Stimulated activated CD4-positive, alpha-beta T cell treated with anti-CD3 and anti-CD28 coated beads, Interleukin-12 subunit alpha, Interleukin-12 subunit beta, amount 100 ng/mL, for 48 hours (primary cell): ENCODE measurements around the gene HNRNPA1.
"Not testable (repeated sequence)": the region's sequence is repeated elsewhere in the genome, so short reads cannot be mapped to it uniquely, and the experiment has no call there.

Experiments
- DNase-seq, 3 donors: peaks; one replicate each; pipeline ENCODE4 v3.0.0-alpha.2; 2020; ENCODE audit warnings: low read depth in 2 of 3, low spot score in 1 of 3

The HNRNPA1 gene

DNA sequence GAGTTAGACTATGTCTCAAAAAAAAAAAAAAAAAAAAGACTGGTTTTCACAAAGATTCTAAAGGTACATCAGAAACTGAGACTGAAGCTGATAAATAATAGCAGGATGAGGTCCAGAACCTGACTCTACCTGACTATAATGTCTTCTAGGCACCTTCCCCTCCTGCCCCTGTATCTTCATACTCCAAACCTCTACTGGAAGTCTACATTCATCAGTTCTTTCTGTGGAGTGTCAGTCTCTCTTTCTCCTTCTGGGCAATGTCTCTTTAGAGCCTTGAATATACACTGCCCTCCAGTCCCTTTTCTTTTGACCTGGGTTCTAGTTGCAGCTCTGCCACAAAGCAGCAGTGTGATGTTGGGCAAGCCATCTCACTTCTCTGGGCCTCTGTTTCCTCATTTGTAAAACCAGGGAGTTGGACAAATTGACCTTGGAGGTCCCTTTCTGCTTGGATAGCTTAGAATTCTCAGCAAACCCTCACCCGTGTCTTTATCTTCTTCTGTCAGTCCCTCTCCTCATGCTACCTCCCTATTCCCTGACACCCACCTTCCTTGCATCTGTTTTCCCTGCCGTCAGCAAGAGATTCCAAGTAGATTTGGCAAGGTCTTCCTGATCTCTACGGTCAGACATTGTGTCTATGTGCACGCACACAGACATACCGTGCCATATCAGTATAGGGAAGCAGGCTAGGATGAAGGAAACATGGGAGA, 16.0 kb downstream of the HNRNPA1 start:
- no peak for DNase-seq

DNA sequence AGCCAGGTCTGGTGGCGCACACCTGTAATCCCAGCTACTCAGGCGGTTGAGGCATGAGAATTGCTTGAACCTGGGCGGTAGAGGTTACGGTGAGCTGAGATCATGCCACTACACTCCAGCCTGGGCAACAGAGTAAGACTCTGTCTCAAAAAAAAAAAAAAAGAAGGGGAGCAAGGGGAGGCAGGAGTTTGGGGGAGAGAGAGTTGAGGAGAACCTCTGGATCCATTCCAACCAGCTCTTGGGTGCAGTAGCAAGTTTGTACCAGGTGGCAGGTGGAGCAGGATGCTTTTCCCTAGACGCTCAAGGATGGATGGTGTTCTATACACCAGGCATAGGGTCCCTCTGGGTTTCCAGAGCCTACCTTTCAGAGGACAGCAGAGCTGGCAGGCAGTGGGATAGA, 18.4 kb downstream of the HNRNPA1 start:
- no peak for DNase-seq

DNA sequence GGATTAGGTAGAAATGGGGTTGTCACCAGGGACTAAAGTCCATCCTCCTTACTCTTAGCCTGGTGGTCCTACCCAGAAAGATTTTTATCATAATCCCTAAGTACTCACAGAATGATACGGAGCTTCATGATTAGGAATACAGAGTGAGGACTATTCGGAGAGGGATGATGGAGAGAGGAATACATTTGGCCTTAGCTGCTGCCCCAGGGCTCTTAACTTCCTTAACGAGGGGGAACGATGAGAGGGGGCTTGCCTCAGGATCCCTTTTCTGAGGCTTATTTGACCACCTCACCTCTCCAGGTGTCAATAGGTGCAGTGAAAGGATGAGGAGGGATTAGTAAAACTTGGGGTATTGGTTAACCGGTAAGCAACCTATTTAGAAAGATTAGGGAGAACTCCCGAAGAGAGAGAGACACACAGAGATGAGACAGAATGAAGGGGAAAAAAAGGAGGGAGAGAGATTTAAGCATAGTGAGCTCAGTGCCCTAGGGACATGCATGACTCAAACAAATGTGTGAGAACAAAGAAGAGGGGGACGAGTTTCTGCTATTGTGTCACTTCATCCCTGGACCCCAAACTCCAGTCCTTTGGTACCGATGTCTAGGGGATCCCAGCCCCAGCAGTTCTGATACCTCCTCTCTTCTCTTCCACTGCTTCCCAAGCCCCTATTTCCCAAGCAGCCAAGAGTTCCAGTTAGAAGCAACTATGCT, 19.1 kb downstream of the HNRNPA1 start:
- no peak for DNase-seq

DNA sequence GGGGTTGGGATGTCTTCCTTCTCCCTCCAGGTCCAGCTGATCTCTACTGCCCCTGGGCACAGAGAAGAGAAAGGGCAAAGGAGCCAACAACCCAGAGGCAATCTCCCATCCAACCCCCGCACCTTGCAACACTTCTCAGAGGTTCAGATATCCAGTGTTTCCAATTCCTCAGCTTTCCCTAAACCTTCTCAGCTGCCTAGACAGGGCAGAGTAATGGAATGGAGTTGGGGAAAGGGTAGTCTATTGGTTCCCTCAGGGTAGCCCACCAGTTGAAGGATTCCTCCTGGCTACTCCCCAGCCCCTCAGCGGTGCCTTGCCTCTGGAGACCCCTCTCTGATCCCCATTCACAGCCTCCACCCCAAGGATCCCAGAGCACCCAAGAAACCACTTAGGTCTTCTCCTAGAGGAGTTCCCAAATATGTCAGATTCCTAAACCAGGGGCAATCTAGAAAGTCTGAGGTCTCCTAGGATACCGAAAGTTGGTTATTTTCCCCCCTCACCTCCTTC, 19.8 kb downstream of the HNRNPA1 start:
- DNase-seq: no peak

DNA sequence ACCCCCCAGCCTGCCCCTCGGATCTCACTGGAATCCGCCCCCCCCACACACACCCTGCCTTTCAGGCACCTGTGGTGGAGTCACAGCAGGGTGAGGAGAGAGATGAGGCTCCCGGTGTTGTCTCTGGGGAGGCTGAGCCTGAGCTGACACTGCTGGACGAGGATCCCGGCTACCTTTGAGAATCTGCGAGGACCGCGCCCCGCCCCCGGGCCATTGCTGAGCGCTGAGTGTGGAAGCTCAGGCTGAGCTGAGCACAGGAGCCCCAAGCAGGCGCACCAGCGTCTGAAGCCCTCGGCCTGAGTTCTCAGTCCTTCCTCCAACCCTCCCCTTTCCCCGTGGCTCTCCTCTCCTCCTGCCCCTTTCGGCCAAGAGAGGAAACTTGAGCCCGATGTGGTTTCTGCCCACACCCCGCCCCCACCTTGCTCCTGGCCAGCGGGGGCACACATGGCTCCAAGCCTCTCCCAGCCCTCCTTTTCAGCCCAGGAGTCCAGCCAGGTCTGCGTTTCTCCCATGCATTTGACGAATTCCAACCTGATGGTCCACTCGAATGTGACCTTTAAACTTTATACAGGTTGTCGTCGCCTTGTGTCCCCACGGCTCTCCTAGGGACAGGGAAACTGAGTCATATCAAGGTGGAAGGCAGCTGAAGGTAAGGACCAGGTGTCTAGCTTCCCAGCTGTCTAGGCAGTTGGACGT, 20.4 kb downstream of the HNRNPA1 start, which contains the start of gene NFE2:
Gene NFE2 (minus strand): TSS at position 284 of the 696 bp plus-strand sequence. CDS start 5,767 bp downstream, outside the sequence.
- DNase-seq: no peak

DNA sequence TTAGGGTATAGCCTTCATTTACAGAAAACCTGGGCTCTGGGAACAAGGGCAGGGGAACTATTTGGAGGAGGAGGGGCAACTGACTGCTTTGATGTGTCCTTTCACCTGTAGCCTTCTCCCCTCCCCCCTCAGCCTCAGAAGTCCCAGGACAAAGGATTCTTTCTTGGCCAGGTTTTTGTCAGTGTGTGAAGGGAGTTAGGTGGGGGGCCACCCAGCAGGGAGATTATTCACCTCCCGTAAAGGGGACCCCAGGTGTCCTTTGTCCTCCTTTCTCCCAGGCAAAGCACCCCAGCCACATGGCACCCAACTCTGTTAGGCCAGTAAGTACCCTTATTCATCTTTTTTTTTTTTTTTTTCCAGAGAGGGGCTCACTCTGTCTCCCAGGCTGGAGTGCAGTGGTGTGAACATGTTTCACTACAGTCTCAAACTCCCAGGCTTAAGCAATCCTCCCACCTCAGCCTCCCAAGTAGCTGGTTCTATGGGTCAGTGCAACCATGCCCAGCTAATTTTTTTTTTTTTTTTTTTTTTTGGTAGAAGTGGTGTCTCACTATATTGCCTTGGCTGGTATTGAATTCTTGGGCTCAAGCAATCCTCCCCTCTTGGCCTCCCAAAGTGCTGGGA, 21.0 kb downstream of the HNRNPA1 start:
- no peak for DNase-seq

DNA sequence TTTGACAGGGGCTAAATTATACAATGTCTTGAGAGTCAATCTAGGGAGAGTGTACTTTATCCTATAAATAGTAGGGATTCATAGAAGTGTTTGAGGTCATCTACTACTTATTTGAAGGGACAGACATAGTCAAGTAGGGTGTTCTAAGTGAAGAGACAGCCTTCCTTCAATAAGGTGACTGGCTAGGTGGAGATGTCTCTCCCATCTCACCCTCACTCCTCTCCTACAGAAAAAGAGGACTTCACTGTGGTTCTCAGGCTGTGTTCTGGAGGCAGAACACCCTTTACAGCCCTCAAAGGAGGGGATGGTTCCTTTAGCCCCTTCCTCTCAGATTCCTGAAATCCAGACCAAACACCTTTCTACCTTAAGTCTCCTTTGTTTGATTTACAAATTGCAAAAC, 23.1 kb downstream of the HNRNPA1 start:
- no peak for DNase-seq

DNA sequence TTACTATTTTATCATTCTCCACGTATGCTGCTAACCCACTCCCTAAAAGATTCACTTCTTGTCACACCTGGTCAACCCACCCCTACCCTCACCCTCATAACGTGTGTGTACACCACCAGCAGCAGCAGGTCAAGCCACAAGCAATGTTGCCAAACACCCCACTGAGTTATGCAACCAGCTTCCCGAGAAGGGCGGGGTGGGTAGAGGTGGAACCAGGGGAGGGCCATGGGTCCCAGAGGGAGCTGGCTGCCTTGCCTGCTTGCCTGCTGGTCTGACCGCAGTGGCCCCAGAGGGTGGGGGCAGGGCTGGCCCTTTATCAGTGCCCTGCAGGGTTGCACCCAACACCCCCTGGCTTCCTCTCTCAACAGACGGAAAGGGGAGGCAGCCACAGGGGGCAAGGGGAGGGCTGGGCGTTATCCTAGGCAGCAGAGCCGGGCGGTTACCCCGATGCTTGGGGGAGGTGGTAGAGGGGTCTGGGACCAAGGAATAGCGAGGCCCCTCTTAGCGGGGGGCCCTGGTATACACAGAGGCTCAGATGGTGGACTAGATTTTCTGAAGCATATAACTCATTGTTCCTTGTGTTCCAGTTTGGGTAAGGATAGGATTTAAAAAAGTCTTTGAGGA, 23.8 kb downstream of the HNRNPA1 start:
- no peak for DNase-seq

DNA sequence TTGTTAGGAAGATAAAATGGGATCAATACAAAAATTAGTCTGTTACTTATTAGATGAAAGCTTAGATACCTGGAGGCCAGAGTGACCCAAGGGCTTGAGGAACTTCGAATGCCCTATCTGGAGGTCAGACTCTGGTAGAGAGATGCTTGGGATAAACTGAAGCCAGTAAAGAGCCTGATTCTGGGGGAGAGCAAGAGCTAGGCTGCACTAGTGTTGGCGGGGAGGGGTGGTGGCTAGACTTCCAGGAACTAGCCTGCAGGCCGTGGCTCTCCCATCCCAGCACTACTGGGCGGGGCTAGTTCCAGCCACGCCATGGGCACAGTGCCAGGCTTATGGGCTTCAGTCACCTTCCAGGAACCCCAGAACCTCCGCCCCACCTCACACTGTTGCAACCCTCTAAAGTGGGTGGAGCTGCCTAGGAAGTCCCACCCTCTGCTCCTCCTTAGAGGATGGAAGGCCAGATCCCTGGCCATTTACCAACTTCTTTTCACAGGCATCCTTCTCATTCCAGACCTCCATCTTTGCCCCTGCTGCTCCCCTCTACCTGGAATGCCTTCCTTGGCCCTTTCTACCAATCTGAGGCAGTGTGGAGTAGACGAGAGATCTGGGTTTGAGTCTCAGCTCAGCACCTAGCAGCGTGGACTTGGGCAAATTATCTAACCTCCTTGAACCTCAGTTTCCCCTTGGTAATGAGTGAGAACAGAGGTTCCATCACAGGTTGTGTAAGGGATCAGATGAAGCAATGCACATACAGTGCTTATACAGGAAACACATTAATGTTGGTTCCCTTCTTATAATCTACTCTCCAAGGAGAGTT, 26.6 kb downstream of the HNRNPA1 start:
- DNase-seq: no peak

DNA sequence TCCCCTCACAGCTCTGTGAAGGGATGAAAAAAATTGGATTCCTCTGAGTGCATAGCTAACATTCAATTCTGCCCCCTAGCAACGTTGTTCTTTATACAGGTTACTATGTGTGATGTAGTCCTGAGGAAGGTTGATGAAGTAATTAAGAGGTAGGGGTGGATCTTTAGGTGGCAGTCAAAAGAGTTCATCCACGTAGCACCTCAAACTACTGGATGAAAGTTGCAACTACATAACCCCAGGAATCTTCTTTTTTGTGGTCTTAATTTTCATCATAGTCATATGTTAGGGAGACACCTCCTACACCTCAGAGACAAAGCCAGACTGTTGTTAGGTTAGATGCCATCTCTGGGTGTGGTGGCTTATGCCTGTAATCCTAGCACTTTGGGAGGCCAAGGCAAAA, 30.5 kb downstream of the HNRNPA1 start:
- no peak for DNase-seq

DNA sequence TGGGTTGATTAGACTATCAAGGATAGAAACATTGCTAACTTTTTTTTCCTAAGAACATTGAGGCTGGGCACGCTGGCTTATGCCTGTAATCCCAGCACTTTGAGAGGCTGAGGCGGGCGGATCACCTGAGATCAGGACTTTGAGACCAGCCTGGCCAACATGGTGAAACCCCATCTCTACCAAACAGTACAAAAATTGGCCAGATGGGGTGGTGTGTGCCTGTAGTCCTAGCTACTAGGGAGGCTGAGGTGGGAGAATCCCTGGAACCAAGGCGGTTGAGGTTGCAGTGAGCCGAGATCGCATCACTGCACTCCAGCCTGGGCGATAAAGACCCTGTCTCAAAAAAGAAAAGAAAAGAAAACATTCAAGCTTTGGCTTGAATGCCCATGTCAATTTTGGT, 31.8 kb downstream of the HNRNPA1 start:
- DNase-seq: not testable (repeated sequence)

DNA sequence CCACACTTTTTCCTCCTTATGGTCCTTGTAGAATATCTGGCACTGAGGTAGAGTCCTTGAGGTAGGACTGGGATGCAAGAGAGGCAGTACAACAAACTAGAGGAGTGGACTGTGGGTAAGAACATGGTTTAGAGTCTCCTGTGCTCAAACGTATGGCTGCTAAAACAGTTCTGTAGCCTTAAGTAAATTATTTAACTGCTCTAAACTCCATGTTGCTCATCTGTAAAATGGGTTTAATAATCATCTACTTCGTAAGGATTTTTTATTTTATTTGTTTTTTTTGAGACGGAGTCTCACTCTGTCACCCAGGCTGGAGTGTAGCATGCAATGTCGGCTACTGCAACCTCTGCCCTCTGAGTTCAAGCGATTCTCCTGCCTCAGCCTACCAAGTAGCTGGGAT, 40.8 kb downstream of the HNRNPA1 start:
- DNase-seq: no peak

DNA sequence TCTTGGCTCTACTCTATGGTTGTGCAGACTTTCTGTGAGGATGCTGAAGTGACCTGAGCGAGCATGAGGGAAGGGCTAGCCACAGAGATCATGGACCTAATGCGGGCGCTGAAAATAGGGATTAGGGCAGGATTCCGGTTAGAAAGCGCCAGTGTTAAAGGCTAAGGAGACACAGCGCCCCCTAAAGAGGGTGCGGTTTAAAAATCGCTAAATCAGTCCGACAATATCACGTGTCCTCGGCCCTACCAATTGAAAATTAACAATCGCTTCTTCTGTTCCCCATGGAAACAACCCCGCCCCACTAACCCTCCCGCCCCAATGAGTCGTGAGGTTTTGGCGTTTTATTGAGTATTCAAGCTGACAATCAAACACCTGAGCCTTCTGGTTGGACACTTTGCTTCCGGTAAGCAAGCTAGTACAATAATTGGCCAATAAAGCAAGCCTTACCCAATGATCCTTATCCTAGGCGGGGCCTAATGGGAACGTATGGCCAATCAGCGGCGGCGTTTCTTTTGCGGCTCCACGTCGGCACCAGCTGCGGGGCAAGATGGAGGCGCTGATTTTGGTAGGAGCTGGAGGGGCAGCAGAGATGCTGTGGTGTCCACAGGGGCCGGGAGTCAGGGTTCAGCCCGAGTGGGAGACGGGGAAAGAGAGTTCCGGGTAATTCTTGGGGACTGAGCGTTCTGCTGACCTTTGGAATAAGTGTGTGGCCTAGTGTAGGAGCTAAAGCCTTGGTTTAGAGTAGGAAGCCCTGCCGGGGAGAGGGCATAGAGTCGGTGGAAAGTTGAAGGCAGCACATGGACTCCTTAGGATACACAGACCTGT, 44.3 kb downstream of the HNRNPA1 start, which contains the start of gene COPZ1:
Gene COPZ1 (plus strand): TSS at position 515 of the 825 bp plus-strand sequence. CDS start 33 bp downstream, at position 548.
- peak; percentile 86 to 94 (median 92) for DNase-seq

DNA sequence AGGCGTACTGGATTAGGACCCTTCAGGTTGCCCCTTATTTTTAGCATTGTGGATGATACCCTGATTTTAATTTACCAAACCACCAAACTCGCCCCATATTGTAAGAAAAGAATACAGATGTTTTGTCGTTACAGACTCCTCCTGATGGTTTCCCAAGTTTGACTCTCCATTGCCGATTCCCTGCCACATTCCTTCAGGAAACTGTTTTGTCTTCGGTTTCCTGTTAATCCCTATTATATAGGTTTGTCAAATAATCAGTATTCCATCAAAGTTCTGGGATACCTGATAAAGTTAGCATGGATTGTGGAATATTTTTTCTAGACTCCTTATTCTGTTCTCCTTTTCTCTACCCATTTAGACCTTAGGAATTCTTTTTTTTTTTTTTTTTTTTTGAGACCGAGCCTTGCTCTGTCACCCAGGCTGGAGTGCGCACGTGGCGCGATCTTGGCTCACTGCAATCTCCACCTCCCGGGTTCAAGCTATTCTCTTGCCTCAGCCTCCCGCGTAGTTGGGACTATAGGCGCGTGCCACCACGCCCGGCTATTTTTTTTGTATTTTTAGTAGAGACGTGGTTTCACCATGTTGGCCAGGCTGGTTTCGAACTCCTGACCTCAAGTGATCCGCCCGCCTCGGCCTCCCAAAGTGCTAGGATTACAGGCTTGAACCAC, 45.0 kb downstream of the HNRNPA1 start:
- DNase-seq: not testable (repeated sequence)

DNA sequence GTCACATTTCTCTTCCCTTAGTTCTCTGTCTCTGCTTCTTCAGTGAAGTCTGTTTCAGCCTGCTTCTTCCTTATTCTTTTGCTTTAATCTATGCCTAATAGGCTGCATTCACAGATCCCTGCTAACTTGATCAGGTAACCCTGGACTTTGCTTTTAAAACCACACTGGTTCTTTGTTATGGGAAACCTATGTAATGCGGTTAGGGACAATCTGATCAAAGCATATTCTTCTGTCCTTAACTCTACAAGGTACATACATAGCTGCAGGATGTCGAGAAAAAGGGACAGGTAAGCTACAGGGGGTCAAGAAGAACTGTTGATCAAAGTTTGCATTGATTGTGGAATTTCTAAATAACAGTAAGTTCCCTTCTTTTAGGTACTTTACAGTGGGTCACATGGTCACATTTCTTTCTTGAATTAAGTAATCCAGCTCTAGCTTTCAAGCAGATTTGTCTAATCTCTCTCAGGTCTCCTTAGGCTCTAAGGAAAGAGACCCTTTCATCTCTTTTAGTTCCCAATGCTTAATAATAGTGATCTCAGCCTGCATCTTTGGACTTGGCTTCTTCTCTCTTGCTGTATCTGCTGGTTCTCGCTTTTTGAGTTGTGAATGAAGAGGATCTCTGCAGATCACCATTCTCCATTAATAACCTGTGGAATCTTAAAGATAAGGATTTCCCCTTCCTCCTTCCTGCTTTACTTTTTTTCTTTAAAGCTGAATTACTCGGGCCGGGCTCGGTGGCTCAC, 48.2 kb downstream of the HNRNPA1 start:
- DNase-seq: no peak

DNA sequence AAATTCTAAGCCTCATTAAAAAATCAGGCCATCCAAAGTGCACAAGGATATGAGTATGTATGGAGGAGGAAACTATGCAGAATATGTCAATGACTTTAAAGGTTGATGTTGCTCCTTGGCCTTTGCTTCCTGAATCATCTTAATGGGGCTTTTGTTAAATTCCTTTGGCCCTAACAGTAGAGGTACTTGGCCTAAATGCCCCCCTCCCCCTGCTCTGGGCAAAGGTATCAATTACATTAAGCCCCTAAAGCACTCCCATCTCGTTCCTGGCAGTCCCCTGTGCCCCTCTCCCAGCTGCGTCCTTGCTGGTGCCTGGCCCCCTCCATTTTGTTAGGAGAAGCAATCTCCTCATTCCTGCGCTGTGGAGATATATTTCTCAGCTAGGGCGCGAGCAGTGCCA, 49.2 kb downstream of the HNRNPA1 start:
- no peak for DNase-seq

DNA sequence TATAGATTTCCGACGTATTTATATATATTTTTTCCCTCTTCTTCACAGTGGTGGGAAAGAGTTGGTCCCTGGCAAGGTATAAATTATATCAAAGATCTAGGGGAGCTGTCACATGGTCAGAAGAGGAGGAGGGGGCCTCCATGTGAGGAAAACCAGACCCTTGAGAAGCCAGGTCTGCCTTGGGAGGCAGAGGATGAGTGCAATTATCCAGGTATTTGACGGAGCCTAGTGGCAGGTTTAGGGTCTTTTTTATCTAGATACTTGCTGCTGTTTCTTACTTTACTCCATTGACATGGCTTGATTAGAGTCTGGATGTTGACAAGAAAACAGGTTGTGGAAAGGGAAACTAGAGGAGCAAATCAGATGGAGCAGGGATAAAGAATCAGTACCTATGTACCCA, 49.9 kb downstream of the HNRNPA1 start:
- no peak for DNase-seq

DNA sequence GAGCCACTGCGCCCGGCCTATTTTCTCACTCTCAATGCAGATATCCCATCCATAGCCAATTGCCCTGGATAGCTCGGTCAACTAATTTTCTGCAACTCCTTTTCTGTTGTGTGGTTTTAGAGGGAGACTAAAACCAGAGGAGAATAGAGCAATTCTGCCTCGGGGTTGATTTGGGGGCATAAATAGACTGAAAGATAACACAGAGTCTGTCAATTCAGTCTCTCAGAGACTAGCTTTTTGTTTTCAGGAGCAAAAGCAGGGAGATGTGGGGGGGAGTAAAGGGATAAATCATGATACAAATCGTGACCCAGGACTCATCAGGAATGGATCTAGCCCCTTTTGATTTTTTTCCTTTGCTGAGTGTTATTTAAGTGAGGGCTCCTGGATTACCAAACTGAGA, 50.9 kb downstream of the HNRNPA1 start:
- no peak for DNase-seq
